Measurements from ENCODE around the gene RALGPS1.

GRCh38 chr9:127225801-127226625, 311.4 kb downstream of the RALGPS1 start:
- TF ChIP-seq CTCF (IDR thresholded peaks at IDR 0.05) (no peak), FOXK1 (CRISPR knock-in tag; IDR thresholded peaks at IDR 0.05) (no peak), NR3C1 (CRISPR knock-in tag; conservative IDR thresholded peaks at IDR 0.05; ENCODE audit: low read depth) (no peak), CREM (CRISPR knock-in tag; IDR thresholded peaks at IDR 0.05) (no peak), CREB1 (CRISPR knock-in tag; IDR thresholded peaks at IDR 0.05) (no peak), E2F4 (CRISPR knock-in tag; IDR thresholded peaks at IDR 0.05; ENCODE audit: borderline replicate concordance, low read depth) (no peak), ZNF317 (CRISPR knock-in tag; IDR thresholded peaks at IDR 0.05; ENCODE audit: borderline replicate concordance, low read depth) (no peak), ELF4 (CRISPR knock-in tag; IDR thresholded peaks at IDR 0.05; ENCODE audit: low read depth) (no peak), ATF3 (CRISPR knock-in tag; conservative IDR thresholded peaks at IDR 0.05) (no peak), IRF1 (CRISPR knock-in tag; IDR thresholded peaks at IDR 0.05) (no peak), EMX1 (CRISPR knock-in tag; IDR thresholded peaks at IDR 0.05) (no peak), CBFB (CRISPR knock-in tag; IDR thresholded peaks at IDR 0.05; ENCODE audit: low read depth) (no peak), FOXP4 (CRISPR knock-in tag; IDR thresholded peaks at IDR 0.05) (no peak)
